HG03457 (cell line): ENCODE measurements around the gene ROBO4.

Experiments used
- ATAC-seq: cut with Tn5 transposase; IDR thresholded peaks from one replicate; pipeline ENCODE4 v1.9.1; 2021; ENCODE audit warnings: moderate number of reproducible peaks; ENCODE audit not compliant: unreplicated experiment

Gene ROBO4

DNA sequence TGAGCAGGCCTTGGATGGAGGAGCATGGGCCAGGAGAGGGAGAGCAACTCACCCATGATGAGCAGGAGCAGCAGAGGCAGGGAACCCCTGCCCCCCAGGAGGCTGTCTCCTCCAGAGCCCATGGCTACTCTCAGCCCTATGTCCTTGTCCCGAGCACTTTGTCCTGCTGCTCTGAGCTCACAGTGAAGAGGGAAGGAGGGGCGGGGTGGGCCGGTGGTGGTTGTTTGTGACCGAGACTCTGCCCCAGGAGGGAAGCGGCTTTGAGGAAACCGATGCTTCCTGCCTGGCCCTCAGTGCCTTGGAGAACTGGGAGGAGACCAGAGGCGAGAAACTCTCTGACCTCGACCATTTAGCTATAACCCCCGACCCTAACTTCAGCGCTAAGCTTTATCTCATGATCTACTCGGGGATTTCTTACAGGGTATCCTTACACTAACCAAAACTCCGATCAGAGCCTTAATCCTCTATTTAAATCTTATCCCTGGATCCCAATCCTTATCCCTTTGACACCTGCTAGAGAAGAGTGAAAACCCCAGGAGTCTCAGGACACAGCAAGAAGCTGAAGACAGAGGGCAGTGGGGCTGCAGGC, at the start of gene ROBO4:
TSS of gene ROBO4 (minus strand) at position 192 of the 589 bp plus-strand sequence. CDS start at position 122, 70 bp downstream.
- ATAC-seq: no peak

DNA sequence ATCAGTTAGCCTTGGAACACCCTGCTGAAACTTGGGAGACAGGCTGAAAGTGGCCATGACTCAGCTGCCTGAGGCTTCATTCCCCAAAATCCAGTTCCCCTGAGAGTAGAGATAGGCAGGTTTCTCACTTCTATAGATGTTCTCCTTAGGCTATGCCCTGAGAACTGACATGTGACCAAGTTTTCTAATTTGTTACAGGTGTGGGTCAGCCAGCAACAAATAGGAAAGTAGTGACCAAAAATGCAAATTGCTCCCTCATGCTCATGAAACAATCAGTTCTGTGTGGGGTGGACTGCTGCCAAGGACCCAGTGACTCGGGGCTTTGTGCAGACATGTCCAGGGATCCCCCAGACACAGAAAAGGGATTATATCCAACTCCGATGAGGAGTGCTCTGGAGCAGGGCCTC, 49.1 kb upstream of the ROBO4 start:
- ATAC-seq: no peak

DNA sequence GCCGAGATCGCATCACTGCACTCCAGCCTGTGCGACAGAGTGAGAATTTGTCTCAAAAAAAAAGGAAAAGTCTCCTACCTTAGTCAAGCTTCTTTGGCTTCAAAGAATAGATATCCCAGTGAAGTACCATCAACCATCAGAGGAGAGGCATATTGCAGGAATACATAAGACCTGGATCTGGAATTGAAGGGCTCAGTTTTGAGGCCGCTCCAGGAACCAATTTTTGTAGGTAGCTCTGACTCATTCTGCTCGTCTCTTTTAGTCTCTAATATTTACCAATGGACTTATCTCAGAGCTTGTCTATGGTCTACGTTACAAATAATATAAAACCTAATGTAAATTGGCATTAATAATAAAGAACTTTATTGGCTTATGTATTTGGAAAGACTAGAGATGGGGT, 48.2 kb upstream of the ROBO4 start:
- ATAC-seq: no peak

DNA sequence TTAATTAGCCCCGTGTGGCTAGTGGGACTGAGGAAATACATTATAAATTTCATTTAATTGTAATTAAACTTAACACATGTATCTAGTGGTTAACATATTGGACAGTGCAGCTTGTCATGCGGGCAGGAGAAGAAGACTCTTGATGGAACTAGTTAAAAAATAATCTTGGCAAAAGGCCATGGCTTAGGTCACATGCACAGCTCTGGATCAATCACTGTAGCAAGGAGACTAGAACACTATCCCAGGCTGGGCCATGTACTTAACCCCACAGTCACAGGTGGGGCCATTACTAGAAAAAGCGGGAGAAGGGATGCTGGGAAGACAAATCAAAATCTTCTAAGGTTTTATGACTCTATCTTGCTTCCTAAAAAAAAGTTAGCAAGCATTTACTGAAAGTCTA, 46.9 kb upstream of the ROBO4 start:
- ATAC-seq: no peak

DNA sequence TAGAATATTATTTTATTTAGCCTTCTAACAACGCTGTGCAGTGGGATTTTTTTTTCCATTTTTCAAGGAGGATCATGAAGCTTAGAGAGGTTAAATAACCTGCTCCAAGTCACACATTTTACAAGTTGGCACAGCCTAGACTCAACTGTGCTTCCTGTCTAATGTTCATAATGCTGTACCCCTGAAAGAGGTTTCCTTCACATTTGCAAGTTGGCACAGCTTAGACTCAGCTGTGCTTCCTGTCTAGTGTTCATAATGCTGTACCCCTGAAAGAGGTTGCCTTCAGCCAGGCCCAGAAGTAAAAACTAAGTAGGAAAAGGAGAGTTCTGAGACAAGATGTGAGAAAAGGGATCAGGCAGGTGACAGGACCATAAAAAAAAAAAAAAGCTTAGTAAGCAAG, 46.1 kb upstream of the ROBO4 start:
- ATAC-seq: no peak

DNA sequence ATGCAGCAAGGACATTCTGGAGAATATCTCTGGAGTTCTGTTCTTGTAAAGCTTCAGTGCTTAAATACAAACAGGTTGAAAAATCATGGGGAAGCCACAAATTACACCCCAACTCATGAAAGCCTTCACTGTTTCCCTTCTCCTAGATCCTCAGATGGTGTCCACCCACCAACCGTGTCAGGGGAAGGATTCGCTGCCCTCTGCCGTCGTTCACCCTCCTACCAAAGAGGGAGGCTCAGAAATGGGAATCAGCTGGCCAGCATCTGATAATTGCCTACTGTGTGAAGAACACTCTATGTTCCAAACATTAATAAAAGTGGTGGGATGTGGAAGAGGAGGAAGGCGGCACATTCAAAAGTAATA, 45.6 kb upstream of the ROBO4 start:
- ATAC-seq: no peak

DNA sequence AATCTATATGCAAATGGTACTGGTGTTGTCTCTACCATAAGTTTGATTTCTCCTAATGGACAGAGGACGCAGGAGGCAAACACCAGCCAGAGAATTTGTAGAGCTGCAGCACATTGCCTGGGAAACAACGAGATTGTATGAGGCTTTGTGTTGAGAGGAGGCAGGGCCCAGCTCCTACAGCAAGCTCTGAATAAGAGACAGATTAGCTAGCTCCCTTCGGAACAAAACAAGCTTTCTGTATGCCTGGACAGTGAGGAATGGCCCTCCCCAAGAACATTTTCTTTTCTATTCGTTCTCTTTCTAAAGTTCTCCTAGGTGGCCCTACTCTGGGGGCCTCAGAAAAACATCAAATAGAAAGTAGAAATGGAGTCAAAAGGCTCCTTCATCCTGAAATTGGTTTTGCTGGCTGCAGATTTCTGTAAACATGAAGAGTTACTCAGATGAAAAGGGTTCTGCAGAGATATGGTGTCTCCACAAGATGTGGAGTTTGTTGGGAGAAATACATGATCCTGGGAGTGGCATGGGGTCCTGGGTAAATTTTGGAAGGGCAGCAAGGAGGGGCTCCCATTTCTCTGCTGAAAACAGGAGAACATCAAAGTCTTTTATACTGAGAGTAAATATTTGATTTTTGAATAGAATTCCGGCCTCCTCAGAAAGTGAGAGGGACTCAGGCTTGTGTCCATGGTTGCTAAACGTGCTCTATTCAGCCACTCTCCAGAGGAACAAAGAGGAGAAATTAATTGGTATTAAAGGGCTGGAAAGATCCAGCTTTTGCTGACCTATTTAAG, 45.0 kb upstream of the ROBO4 start:
- ATAC-seq: no peak

DNA sequence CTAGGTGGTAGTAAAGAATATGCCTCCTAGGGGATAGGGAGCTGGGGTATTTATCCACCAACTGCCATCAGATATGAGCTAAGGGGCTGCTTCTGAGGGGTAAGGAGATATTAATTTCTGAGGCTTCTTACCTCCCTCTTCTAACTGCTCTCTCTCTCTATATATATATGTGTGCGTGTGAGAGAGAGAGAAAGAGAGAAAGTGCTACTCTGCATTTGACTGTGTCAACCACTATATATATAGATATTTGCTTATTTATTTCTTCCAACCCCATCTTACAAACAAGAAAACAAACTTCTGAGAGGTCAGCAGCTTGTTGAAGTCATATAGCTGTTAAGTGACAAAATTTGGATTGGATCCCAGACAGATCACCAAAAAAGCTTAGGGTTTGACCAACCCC, 44.0 kb upstream of the ROBO4 start:
- ATAC-seq: no peak

DNA sequence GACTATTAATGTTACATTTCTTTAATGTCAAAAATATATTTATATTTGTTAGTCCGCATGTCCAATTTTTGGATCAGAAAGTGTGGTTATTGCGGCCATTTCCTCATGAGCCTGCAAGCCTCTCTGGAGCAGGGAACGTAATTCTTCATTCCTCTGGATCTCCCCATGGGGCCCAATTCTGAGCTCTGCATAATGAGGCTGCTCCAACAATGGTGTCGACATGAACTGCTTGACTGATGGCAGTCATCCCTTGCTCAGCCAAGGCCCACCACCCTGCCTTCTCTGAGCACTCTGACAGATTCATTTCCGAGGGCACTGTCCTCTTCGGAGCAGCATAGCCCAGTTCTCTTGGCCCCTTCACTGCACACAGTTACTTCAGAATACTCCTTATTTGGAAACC, 41.3 kb upstream of the ROBO4 start:
- no peak for ATAC-seq

DNA sequence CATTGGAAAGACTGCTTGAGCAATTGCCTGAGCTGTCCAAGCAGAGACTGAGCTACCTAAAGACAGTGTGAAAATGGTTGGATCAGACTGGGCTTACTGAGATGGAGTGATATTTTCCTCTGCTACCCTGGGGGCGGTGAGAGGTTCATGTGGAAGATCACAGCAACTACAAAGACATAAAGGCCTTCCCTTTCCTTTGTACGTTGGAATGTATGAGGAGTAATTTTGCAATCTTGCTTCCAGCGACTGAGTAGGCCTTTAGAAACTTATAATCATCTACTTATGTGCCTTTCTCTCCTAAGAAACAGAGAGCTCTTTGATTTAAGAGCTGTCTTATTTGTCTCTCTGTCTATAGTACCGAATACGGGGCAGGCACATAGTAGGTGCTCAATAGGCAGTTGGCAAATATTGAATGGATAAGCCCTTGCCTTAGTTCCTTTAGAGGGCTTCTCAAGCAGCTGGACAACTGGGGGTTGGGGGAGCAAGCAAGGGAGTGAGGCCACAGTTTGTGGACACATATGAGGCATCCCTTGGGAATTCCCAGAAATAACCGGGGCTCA, 40.6 kb upstream of the ROBO4 start:
- no peak for ATAC-seq

DNA sequence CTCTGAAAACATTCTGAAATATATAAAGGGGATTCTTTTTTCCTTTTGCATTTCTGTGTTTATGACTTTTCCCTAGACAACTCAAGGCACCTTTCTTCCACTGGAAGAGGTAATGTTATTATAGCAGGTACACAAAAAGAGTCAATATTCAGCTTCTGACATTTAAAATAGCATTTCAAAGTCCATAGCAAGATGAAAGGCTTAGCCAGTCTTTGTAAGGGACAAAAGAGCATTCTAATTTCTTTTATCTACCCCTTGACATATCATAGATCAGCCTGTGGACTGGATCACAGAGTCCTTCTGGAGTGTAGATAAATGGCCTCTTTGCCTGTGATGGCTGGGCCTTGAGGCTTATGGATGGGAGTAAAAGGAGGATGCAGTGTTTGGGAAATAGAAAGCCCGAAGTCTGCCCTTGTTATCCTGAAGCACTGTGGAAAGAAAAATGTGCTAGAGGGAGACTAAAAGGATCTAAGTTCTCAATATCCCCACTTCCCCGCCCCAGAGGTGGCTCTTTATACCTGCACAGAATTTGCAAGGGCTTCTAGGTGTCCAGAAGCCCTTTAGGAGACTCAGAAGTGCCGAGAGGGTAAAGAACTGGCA, 39.8 kb upstream of the ROBO4 start:
- no peak for ATAC-seq

DNA sequence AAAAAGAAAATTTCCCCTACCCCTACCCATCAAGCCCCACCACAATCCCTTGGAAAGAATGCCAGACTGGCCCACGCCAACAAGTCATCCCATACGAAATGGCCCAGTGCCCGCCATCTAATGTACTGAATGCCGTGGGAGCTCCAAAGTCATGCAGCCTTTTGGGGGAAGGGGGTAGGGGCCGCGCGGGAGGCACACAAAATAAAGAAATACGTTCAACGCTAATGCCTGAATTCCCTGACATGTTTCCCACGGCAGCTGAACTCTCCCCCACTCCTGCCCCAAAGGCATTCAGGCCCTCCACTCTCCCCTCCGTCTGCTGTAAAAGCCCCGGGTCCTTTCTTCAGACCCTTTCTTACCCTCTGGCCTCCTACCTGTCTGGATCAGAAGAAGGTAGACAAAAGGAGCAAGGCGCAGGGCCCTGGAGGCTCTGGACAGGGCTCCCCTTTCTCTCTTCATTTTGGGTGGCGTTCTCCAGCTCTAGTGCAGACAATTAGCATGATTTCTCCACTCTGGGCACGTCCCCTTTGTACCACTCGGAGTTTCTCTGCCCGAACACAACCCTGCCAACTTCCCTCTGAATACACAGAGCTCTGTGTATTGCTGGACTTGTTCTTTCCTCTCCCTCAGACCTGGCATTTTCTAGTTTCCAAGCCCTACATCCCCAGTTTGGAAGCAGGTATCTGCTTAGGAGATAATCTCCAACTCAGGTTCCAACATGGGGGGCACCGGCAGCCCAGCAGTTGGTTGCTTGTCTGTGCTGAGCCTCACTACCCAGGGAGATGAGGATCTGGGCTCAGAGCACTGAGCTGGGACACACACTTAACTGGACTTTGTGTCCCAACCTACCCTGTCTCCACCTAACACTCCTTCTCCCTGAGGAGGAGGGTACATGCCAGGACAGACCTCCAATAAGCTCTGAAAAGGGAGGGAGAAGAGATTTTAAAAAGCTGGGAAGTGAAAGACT, 38.2 kb upstream of the ROBO4 start, which contains the start of gene HEPACAM:
TSS of gene HEPACAM (minus strand) at position 500 of the 967 bp plus-strand sequence. CDS start at position 459, 41 bp downstream.
- ATAC-seq: no peak

DNA sequence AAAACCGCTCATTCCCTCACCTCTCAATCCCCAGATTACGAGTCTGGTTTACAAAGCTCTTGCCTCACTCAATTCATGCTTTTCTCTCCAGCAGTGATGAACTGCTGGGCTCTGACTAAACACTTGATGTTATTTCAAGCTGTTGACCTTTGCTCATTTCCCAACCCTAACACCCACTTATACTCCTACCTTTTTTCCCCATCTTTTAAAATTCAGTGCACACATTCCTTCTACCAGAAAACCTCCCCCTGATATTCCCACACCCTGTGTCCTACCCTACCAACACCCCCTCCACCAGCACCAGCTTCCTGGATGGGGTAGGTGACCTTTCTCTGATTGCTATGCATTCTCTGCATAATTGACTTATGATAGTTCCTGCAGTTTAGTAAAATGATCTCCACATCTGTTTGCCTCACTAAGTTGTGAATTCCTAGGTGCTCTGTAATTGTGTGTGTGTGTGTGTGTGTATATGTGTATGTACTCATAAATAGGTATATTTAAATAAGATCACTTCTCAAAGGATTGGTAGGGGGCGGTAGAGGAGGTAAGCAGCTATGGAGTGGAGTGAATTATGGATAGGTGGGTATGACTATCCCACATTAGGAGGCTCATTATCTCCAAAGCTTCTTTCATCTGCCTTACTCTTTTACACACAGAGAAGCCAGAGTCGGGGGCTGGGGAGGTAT, 37.3 kb upstream of the ROBO4 start:
- ATAC-seq: no peak

DNA sequence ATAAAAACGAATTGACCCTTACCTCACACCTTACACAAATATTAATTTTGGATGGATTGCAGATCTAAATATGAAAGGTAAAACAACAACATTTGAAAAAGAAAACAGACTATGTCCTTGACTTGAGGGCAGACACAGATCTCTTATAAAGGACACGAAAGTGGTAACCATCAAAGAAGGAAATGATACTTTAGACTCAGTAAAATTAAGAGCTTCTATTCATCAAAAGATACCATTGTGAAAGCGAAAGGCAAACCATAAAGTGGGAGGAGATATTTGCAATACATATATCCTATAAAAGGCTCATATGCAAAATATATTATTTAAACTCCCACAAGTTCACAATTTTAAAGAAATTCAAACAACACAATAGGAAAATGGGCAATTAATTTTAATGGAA, 33.1 kb upstream of the ROBO4 start:
- ATAC-seq: no peak

DNA sequence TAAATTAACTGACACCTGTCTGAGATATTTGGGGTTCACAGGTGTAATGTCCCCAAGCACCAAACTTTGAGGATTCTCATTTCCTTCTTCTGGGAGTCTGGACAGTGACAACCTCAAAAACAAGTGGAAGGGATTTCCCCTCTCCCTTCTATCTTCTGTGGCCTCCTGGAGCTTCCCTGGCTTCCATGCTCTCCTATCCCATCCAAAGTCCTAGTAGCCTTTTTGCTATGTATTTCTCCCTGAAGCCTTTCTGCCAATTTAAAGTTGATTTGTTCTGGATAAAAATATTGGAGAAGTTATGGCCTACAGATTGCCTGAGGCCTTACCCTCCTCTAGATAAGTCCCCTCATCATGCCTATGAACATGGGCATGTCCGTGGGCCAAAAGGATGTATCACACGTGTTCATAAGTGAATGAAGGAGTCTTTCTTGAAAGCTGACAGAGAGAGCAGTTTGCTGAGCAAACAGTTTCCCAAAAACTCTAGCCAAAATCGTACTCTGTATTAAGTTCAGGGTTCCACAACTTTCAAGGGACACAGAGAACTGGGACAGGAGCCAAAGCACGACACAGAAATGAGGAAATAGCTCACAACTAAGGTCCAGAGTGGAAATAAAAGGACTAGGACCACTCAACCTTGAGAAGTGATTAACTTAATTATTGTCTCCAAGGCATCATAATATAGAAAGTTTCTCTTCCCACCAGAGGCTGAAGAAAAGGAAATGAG, 31.4 kb upstream of the ROBO4 start:
- ATAC-seq: no peak

DNA sequence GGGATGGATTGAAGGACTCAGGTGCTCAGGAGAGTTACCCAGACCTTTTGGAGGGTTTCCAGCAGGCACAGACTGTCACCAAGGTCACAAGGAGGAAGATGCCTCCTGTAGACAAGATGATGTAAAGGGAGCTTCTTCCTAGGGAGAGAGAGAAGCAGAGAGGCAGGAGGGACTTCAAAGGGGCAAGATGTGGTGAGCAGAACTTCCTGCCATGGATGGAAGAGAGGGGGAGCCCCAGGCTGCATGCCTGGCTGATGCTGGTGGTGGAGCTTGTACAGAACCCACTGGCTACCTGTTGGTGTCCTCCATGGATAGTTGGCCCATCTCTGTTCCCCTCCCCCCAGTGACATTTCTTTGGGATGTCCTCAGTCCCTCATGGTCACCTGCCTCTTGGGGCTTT, 25.6 kb upstream of the ROBO4 start:
- no peak for ATAC-seq

DNA sequence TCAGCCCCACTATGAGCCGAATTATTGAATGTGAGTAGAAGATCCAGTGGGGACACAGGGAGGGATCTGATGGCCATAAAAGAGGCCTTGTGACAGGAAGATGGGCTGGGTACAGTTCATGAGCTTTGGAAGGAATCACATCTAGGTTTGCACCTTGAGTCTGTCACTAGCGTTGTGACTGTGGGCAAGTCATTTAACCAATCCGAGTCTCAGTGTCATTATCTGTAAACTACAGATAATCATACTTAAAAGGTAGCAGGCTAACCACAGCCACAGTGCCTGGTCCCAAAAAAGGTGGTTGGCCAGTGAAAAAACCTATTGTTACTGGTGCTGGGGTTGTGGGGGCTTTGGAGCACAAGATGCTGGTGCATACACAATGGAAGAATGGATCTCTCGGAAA, 25.2 kb upstream of the ROBO4 start:
- no peak for ATAC-seq

DNA sequence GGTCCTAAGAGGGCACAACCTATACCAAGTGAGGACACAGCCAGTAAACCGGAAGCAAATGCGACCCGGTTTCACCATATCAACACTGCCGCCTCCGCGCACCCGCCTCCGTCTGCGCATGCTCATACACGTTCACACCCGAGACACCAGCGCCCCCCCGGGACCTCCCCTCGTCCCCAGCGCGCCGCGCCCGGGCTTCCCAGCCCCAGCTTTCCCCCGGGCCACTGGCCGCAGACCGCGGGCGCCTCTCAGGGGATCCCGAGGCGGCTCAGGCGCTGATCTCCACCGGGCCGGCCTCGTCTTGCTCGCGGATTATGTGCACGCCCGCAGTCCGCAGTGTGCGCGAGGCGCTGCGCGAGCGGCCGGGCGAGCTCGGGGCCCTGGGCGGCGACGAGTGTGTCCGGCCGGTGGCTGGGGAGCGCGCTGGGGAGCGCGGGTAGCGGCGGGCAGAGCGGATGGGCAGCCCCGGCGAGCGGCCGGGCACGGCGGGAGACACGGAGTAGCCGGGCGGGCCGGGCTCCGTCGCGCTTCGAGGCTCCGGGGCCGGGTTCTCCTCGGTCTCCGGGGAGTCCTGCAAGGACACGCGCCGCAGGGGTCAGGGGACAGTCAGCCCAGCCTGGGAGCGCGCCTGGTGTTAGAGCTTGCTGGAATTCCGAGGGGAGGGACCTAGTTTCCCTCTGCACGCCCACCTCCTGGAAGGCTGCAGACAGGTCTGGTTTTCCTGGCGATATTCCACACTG, 23.4 kb upstream of the ROBO4 start:
- ATAC-seq: peak; percentile 75

DNA sequence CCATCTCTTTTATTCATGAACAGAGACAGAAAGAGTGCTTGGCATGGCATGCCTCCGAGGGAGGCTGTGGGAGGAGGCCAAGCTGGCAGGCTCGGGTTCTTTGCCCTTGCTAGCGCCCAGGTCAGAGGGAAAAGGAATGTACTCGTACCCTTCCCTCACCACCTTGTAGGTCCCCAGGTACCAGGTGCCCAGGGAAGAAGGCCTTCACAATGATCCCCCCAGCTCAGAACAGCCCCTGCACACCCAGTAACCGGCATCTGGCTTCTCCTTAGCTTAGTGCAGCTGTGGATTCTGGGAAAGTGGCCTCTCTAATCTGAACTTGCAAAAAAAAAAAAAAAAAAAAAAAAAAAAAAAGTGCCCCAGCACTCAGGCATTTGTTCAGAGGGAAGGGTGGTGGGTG, 22.7 kb upstream of the ROBO4 start:
- ATAC-seq: no peak
